Loucy (cell line): Measurements from ENCODE around the gene SDK2.

ENCODE experiments used
- EZH2phosphoT487 ChIP-seq: fragments of 200-600 bp; IDR thresholded peaks from 2 replicates; pipeline ENCODE4 v1.6.1; 2018; ENCODE audit warnings: antibody characterized with exemption, mild to moderate bottlenecking, moderate library complexity, borderline replicate concordance
- TF ChIP-seq, protein P1 (sequence below): fragments of 200-600 bp; sonication (generic); conservative IDR thresholded peaks from 2 replicates; pipeline ENCODE4 v1.5.1; 2014; ENCODE audit warnings: mild to moderate bottlenecking, antibody characterized with exemption, low read length

DNA sequence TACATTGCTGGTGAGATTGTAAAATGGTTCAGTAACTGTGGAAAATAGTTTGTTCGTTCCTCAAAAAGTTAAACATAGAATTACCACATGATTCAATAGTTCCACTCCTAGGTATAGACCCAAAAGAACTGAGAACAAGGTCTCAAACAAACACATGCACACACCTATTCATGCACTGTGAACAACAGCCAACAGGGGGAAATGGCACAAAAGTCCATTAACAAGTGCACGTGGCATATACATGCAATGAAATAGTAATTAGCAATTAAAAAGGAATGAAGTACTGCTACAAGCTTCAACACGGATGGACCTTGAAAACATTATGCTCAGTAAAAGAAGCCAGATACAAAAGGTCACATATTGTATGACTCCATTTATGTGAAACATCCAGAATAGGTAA lies 23.8 kb downstream of the SDK2 start:
- TF ChIP-seq, protein P1, sequence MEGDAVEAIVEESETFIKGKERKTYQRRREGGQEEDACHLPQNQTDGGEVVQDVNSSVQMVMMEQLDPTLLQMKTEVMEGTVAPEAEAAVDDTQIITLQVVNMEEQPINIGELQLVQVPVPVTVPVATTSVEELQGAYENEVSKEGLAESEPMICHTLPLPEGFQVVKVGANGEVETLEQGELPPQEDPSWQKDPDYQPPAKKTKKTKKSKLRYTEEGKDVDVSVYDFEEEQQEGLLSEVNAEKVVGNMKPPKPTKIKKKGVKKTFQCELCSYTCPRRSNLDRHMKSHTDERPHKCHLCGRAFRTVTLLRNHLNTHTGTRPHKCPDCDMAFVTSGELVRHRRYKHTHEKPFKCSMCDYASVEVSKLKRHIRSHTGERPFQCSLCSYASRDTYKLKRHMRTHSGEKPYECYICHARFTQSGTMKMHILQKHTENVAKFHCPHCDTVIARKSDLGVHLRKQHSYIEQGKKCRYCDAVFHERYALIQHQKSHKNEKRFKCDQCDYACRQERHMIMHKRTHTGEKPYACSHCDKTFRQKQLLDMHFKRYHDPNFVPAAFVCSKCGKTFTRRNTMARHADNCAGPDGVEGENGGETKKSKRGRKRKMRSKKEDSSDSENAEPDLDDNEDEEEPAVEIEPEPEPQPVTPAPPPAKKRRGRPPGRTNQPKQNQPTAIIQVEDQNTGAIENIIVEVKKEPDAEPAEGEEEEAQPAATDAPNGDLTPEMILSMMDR, result 0 out of 2 replicates have a peak, but pooled peaks have one; percentile 20
- TF ChIP-seq EZH2phosphoT487, result no peak
